Measurements from ENCODE around the gene NRIP1.

NRIP1 gene

DNA sequence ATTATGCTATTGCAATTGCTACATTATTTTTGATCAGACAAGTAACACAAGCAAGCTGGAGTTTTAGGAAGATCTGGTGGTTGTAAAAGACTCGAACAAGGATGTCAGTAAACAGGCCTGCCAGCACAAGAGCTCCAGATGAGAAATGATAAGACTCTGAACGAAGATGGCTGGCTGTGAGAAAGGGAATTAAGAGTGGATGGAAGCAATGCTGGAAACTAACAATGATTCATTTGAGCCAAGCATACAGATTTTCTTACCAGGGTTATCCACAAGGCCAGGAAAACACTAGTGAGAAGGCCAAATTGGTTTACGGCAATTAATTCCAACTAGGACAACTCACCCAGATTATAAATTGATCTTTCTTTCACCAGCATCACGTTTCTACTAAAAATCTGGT, 54.2 kb downstream of the NRIP1 start:
- Histone ChIP-seq H3K27me3 (no peaks in the 10 kb centered on the region), H3K4me1 (peaks cover 0 to 14% (median 4%) of the 10 kb centered on the region in 4 donors), H3K27ac (no peak overlapping the region), H3K9me3 (no peaks in the 10 kb centered on the region), H3K4me3 (no peak overlapping the region), H3K36me3 (peaks cover 0 to 8% (median 0%) of the 10 kb centered on the region in 3 donors)
- intact Hi-C loops (cut with DNase I; ENCODE audit: low total_unique reads), result no loop called here
- DNase-seq, result no peak
- TF ChIP-seq, protein P1, sequence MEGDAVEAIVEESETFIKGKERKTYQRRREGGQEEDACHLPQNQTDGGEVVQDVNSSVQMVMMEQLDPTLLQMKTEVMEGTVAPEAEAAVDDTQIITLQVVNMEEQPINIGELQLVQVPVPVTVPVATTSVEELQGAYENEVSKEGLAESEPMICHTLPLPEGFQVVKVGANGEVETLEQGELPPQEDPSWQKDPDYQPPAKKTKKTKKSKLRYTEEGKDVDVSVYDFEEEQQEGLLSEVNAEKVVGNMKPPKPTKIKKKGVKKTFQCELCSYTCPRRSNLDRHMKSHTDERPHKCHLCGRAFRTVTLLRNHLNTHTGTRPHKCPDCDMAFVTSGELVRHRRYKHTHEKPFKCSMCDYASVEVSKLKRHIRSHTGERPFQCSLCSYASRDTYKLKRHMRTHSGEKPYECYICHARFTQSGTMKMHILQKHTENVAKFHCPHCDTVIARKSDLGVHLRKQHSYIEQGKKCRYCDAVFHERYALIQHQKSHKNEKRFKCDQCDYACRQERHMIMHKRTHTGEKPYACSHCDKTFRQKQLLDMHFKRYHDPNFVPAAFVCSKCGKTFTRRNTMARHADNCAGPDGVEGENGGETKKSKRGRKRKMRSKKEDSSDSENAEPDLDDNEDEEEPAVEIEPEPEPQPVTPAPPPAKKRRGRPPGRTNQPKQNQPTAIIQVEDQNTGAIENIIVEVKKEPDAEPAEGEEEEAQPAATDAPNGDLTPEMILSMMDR (IDR thresholded peaks at IDR 0.05), result no peak

DNA sequence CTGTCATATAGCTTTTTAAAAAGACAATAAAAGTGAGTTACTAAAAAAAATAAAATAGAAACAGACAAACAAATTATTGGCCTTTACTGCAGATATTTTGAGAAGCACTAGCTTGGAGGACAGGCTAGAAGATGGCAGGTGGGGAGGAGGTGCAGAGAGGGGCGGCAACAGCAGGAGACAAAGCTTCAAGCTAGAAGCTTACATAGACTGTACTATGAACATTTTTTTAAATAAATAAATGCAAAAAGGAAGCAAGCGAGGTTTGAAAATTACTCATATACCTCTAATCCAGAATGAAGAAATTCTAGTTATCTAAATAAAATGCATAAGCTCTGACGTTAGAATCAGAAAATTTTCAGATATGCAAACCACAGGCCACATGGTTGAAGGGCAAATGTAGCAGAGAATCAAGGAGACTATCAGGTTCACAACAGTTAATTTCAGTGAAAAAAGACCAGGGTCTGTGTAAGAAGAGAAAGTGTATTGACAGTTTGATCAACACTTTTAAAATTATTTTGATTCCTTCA, 54.9 kb downstream of the NRIP1 start:
- Histone ChIP-seq H3K4me3 (no peak overlapping the region), H3K9me3 (no peaks in the 10 kb centered on the region), H3K36me3 (peaks cover 0 to 8% (median 0%) of the 10 kb centered on the region in 3 donors), H3K4me1 (peaks cover 0 to 14% (median 7%) of the 10 kb centered on the region in 4 donors), H3K27me3 (no peaks in the 10 kb centered on the region), H3K27ac (no peak overlapping the region)
- TF ChIP-seq, protein P1 (IDR thresholded peaks at IDR 0.05), result no peak
- no peak for DNase-seq
- intact Hi-C loops (cut with DNase I; ENCODE audit: low total_unique reads), result no loop called here

DNA sequence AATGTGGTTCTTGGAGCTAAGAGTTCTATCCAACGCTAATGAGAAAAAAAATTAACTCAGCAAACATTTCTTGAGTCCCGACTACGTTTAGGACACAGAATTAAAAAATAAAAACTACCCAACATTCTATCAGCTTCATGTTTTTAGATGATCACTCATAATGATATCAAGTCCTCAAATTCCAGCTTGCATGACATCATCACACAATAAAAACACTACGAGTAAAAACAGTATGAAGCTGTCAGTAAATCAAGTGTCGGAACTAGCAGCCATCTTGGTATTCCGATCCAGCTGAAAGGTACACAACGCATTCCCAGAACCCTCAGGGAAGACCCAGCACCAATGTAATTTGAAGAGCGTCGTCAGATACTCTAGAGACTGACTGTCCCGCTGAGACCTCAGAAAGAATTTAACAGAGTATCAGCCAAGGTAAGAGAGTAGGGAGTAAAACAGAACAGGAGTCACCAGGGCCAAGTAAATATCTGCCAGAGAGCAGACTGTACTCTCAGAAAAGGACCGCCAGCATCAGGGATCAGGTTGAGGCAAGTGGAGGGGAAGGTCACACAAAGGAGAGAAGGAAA, 57.0 kb downstream of the NRIP1 start:
- intact Hi-C loops (cut with DNase I; ENCODE audit: low total_unique reads), result no loop called here
- TF ChIP-seq, protein P1 (IDR thresholded peaks at IDR 0.05), result no peak
- H3K27ac ChIP-seq, result no peak overlapping the region

DNA sequence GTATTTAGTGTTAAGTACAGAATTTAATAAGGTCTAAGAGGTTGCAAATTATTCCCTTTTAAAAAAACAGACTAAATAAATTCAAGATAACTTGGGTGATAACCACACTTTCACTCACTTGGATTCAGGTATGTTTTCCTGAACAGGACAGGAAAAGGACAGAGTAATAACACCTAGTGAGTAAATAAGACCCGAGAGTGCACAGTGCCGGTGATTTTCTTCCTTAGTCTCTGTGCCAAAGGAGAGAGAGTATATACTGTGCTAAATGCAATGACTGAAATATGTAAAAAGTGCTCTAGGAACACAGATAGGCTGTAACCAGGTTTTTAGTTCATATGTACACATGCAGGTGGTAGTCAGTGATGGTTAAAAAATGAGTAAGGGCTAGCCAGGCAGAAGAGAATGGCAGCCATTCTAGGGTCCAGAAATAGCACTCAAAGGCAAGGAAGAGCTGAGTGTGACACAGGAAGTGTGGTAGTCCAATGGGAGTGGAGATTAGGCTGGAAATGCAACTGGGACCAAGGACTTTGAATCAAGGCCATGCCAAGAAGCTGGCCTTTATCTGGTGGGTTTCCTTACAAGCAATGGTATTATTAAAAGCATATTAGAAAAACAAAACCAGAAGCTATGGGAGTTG, 58.1 kb downstream of the NRIP1 start:
- Histone ChIP-seq H3K27me3 (no peaks in the 10 kb centered on the region), H3K4me3 (no peak overlapping the region), H3K4me1 (peaks cover 0 to 17% (median 7%) of the 10 kb centered on the region in 4 donors), H3K36me3 (peaks cover 0 to 8% (median 0%) of the 10 kb centered on the region in 3 donors), H3K27ac (no peak overlapping the region), H3K9me3 (no peaks in the 10 kb centered on the region)
- no peak for DNase-seq
- TF ChIP-seq, protein P1 (IDR thresholded peaks at IDR 0.05), result no peak
- intact Hi-C loops (cut with DNase I; ENCODE audit: low total_unique reads), result no loop called here

More for the DNA sequence above, 57.0 kb downstream of the NRIP1 start:
- peaks cover 0 to 8% (median 0%) of the 10 kb centered on the region in 3 donors for H3K36me3 ChIP-seq
- no peak overlapping the region for H3K4me3 ChIP-seq
- H3K9me3 ChIP-seq, result no peaks in the 10 kb centered on the region
- H3K27me3 ChIP-seq, result no peaks in the 10 kb centered on the region
- peaks cover 0 to 14% (median 7%) of the 10 kb centered on the region in 4 donors for H3K4me1 ChIP-seq
- no peak for DNase-seq

DNA sequence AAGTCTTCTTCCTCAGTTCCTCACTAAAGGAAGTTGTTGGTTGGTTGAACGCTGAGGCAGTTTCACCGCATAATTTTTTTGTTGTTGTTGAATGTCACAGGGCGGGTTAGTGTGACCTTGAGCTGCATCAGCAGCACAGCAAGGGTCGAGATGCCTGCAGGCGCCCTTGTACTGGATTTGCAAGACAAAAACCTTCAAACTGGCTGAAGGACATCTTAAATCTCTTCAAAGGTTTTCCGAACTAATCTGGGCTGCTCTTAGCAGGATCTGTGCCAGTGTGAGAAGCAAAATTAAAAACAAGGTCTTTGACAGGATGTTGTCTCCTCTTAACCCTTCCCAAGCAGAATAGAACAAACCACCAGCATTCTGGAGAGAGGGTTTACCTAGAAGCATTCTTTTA, 59.4 kb downstream of the NRIP1 start:
- H3K9me3 ChIP-seq, result no peaks in the 10 kb centered on the region
- intact Hi-C loops (cut with DNase I; ENCODE audit: low total_unique reads), result no loop called here
- no peaks in the 10 kb centered on the region for H3K27me3 ChIP-seq
- no peak overlapping the region for H3K4me3 ChIP-seq
- H3K36me3 ChIP-seq, result no peaks in the 10 kb centered on the region
- TF ChIP-seq, protein P1 (IDR thresholded peaks at IDR 0.05), result no peak
- peaks cover 0 to 17% (median 7%) of the 10 kb centered on the region in 4 donors for H3K4me1 ChIP-seq
- DNase-seq, result no peak
- H3K27ac ChIP-seq, result no peak overlapping the region
